HEK293T (cell line): ENCODE measurements around the gene TRIM26.
"Not testable (repeated sequence)": the region's sequence is repeated elsewhere in the genome, so short reads cannot be mapped to it uniquely, and the experiment has no call there.

Experiments used
- CTCF ChIA-PET: fragments of 350-600 bp; formaldehyde crosslinking; extraction: SDS; loops from one replicate; lab custom pipeline; 2021; ENCODE audit warnings: antibody characterized with exemption, inconsistent platforms; lab: Yijun Ruan, JAX
- POLR2A ChIA-PET: fragments of 350-600 bp; formaldehyde crosslinking; extraction: SDS; loops from one replicate; lab custom pipeline; 2020; ENCODE audit warnings: antibody characterized with exemption, inconsistent platforms; lab: Yijun Ruan, JAX
- DNase-seq: peaks from one replicate; pipeline ENCODE4 v3.0.0; 2012; ENCODE audit warnings: mixed read lengths; ENCODE audit errors: extremely low spot score
- BHLHE40 ChIP-seq: fragments of 450-650 bp; IDR thresholded peaks from 2 replicates; pipeline ENCODE4 v1.6.1; 2016; ENCODE audit warnings: mild to moderate bottlenecking, moderate library complexity, borderline replicate concordance
- CTBP1 ChIP-seq: fragments of 450-650 bp; IDR thresholded peaks from 2 replicates; pipeline ENCODE4 v1.6.1; 2016; ENCODE audit warnings: borderline replicate concordance
- ELF4 ChIP-seq: fragments of 450-650 bp; IDR thresholded peaks from 2 replicates; pipeline ENCODE4 v1.6.1; 2017; ENCODE audit warnings: antibody characterized with exemption
- FOXA1 ChIP-seq: fragments of 450-650 bp; IDR thresholded peaks from 2 replicates; pipeline ENCODE4 v1.6.1; 2016; ENCODE audit warnings: mild to moderate bottlenecking
- FOXK2 ChIP-seq: fragments of 450-650 bp; IDR thresholded peaks from 2 replicates; pipeline ENCODE4 v1.6.1; 2016; ENCODE audit warnings: mild to moderate bottlenecking
- FOXM1 ChIP-seq: fragments of 450-650 bp; IDR thresholded peaks from 2 replicates; pipeline ENCODE4 v1.6.1; 2017; ENCODE audit warnings: mild to moderate bottlenecking, borderline replicate concordance
- HDGF ChIP-seq: fragments of 450-650 bp; IDR thresholded peaks from 2 replicates; pipeline ENCODE4 v1.6.1; 2017; ENCODE audit warnings: antibody characterized with exemption, borderline replicate concordance
- L3MBTL2 ChIP-seq: fragments of 450-650 bp; conservative IDR thresholded peaks from 2 replicates; pipeline ENCODE4 v1.6.1; 2016; ENCODE audit warnings: mild to moderate bottlenecking
- LEF1 ChIP-seq: fragments of 450-650 bp; IDR thresholded peaks from 2 replicates; pipeline ENCODE4 v1.6.1; 2017; ENCODE audit warnings: mild to moderate bottlenecking, borderline replicate concordance
- NFRKB ChIP-seq: fragments of 450-650 bp; IDR thresholded peaks from 2 replicates; pipeline ENCODE4 v1.6.1; 2016; ENCODE audit warnings: mild to moderate bottlenecking, moderate library complexity
- PKNOX1 ChIP-seq: fragments of 450-650 bp; IDR thresholded peaks from 2 replicates; pipeline ENCODE4 v1.6.1; 2016
- SP1 ChIP-seq: fragments of 450-650 bp; IDR thresholded peaks from 2 replicates; pipeline ENCODE4 v1.6.1; 2017
- SUZ12 ChIP-seq: fragments of 450-650 bp; IDR thresholded peaks from 2 replicates; pipeline ENCODE4 v1.6.1; 2016; ENCODE audit warnings: mild to moderate bottlenecking
- TARDBP ChIP-seq: fragments of 450-650 bp; IDR thresholded peaks from 2 replicates; pipeline ENCODE4 v1.6.1; 2016
- ZNF384 ChIP-seq: fragments of 450-650 bp; IDR thresholded peaks from 2 replicates; pipeline ENCODE4 v1.6.1; 2016

TRIM26 gene

GRCh38 chr6:30167101-30167500 lies 46.1 kb downstream of the TRIM26 start:
- POLR2A ChIA-PET: no interaction called here
- TF ChIP-seq SUZ12: no peak
- CTCF ChIA-PET: no interaction called here
- DNase-seq: no peak

GRCh38 chr6:30165238-30165637 lies 48.0 kb downstream of the TRIM26 start:
- CTCF ChIA-PET, POLR2A ChIA-PET, DNase-seq: not testable (repeated sequence)

GRCh38 chr6:30164714-30165113 lies 48.5 kb downstream of the TRIM26 start:
- ChIA-PET POLR2A (no interaction called here), CTCF (interaction anchor here (0.9 to 1.5 kb wide), 2 partner anchors 11 to 34 kb away, joined by 3 to 5 read pairs; no protein-coding TSS in a partner anchor)

GRCh38 chr6:30163918-30164654 lies 49.1 kb downstream of the TRIM26 start:
- ChIA-PET POLR2A (interaction anchor here (1.0 kb wide), 1 partner anchor 62 kb away, joined by 3 read pairs; no protein-coding TSS in a partner anchor), CTCF (interaction anchor here (0.9 to 1.5 kb wide), 2 partner anchors 11 to 34 kb away, joined by 3 to 5 read pairs; no protein-coding TSS in a partner anchor)
- no peak for DNase-seq
- TF ChIP-seq ZNF384 (no peak), TARDBP (no peak), SUZ12 (no peak), FOXM1 (no peak), HDGF (no peak), NFRKB (no peak)

More at GRCh38 chr6:30164714-30165113, 48.5 kb downstream of the TRIM26 start:
- DNase-seq: no peak
- TF ChIP-seq ZNF384 (no peak), HDGF (no peak), FOXM1 (no peak), PKNOX1 (no peak), FOXK2 (no peak), SUZ12 (no peak), ELF4 (no peak), SP1 (no peak), CTBP1 (no peak), L3MBTL2 (no peak), TARDBP (no peak), LEF1 (no peak)

GRCh38 chr6:30163090-30163917 lies 49.9 kb downstream of the TRIM26 start, which contains the start of gene TRIM15:
Gene TRIM15 (plus strand): TSS chr6:30163546. CDS start chr6:30163685, 139 bp downstream.
- ChIA-PET POLR2A (interaction anchor here (1.0 kb wide), 1 partner anchor 61 kb away, joined by 3 read pairs; no protein-coding TSS in a partner anchor), CTCF (interaction anchor here (0.9 to 1.5 kb wide), 2 partner anchors 12 to 33 kb away, joined by 3 to 5 read pairs; no protein-coding TSS in a partner anchor)
- no peak for TF ChIP-seq FOXM1
- no peak for TF ChIP-seq L3MBTL2
- no peak for TF ChIP-seq FOXA1
- no peak for TF ChIP-seq FOXK2
- TF ChIP-seq HDGF: no peak
- TF ChIP-seq LEF1: no peak
- TF ChIP-seq PKNOX1: no peak
- DNase-seq: no peak

- CTCF ChIA-PET: no interaction called here
- TF ChIP-seq NFRKB (no peak), FOXK2 (no peak), CTBP1 (no peak)
- no peak for DNase-seq
- POLR2A ChIA-PET: no interaction called here
Observed at GRCh38 chr6:30162265-30163089, 50.7 kb downstream of the TRIM26 start.

- CTCF ChIA-PET: no interaction called here
- POLR2A ChIA-PET: no interaction called here
Observed at GRCh38 chr6:30160785-30161531, 52.2 kb downstream of the TRIM26 start, which contains the start of gene TRIM10. Gene TRIM10 (minus strand): TSS chr6:30161211. CDS start chr6:30160858, 353 bp downstream.

More at GRCh38 chr6:30160785-30161531, 52.2 kb downstream of the TRIM26 start, which contains the start of gene TRIM10:
- no peak for TF ChIP-seq TARDBP
- TF ChIP-seq SUZ12: no peak
- no peak for TF ChIP-seq CTBP1
- TF ChIP-seq ZNF384: no peak
- no peak for TF ChIP-seq NFRKB
- no peak for TF ChIP-seq BHLHE40
- TF ChIP-seq FOXA1: no peak
- TF ChIP-seq L3MBTL2: no peak
- no peak for TF ChIP-seq ELF4
- TF ChIP-seq FOXM1: no peak
- no peak for DNase-seq
